ENCODE data around the gene GALNT14. TPM values are rescaled to one million over a fixed set of nuclear protein-coding genes. Genes with fewer than 3 reads are reported as not detected.

GALNT14 gene
- total RNA-seq, 1 donor from 2014 or later = 7.4 TPM

- no peak for DNase-seq (ENCODE audit: extremely low spot score, unreplicated experiment)
- Mint-ChIP-seq H3K9me3 (no peaks in the 10 kb centered on the region), H3K27ac (no peak overlapping the region), H3K27me3 (peaks cover 31% of the 10 kb centered on the region), H3K4me3 (no peak overlapping the region), H3K4me1 (ENCODE audit: unreplicated experiment) (peaks cover 13% of the 10 kb centered on the region), H3K36me3 (no peaks in the 10 kb centered on the region)
- no peak for TF ChIP-seq CTCF (conservative IDR thresholded peaks at IDR 0.05)
These were observed 62.2 kb downstream of the GALNT14 start for GRCh38 chr2:31075941-31076590.

- H3K4me1 Mint-ChIP-seq (ENCODE audit: unreplicated experiment) = peaks cover 13% of the 10 kb centered on the region
- DNase-seq (ENCODE audit: extremely low spot score, unreplicated experiment) = no peak
- no peak for TF ChIP-seq CTCF (conservative IDR thresholded peaks at IDR 0.05)
- no peaks in the 10 kb centered on the region for H3K36me3 Mint-ChIP-seq
- no peaks in the 10 kb centered on the region for H3K9me3 Mint-ChIP-seq
- H3K27ac Mint-ChIP-seq = no peak overlapping the region
- H3K4me3 Mint-ChIP-seq = no peak overlapping the region
- peaks cover 35% of the 10 kb centered on the region for H3K27me3 Mint-ChIP-seq
These were observed 62.8 kb downstream of the GALNT14 start for GRCh38 chr2:31075431-31075830.

DNA sequence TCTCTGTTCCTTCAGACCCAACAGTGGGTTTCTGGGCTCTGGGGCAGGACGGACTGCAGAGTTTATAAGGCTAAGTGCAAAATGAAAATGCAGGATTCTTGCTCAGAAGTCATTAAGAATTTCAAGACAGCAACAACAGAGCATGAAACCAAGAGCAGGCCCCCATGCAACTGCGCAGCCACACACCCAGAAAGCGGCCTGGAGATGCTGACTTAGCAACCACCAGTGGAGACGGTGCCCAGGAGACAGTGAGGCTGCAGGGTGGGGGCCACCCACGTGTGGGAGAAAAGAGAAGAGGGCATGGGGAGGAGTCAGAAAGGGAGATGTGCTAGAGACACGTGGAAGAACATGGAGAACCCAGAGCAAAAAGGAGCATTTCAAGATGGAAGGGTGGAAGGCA, 66.5 kb downstream of the GALNT14 start:
- no peak overlapping the region for H3K27ac Mint-ChIP-seq

GRCh38 chr2:31070339-31071125, 67.7 kb downstream of the GALNT14 start:
- Mint-ChIP-seq H3K27ac (no peak overlapping the region), H3K9me3 (no peaks in the 10 kb centered on the region), H3K4me3 (no peak overlapping the region), H3K36me3 (no peaks in the 10 kb centered on the region), H3K27me3 (peaks cover 38% of the 10 kb centered on the region), H3K4me1 (ENCODE audit: unreplicated experiment) (peaks cover 10% of the 10 kb centered on the region)
- TF ChIP-seq CTCF (conservative IDR thresholded peaks at IDR 0.05) = no peak
- DNase-seq (ENCODE audit: extremely low spot score, unreplicated experiment) = no peak

More for the DNA sequence above, 66.5 kb downstream of the GALNT14 start:
- peaks cover 33% of the 10 kb centered on the region for H3K27me3 Mint-ChIP-seq
- TF ChIP-seq CTCF (conservative IDR thresholded peaks at IDR 0.05) = no peak
- H3K36me3 Mint-ChIP-seq = no peaks in the 10 kb centered on the region
- no peak for DNase-seq (ENCODE audit: extremely low spot score, unreplicated experiment)
- no peak overlapping the region for H3K4me3 Mint-ChIP-seq
- H3K9me3 Mint-ChIP-seq = no peaks in the 10 kb centered on the region
- H3K4me1 Mint-ChIP-seq (ENCODE audit: unreplicated experiment) = peaks cover 13% of the 10 kb centered on the region

DNA sequence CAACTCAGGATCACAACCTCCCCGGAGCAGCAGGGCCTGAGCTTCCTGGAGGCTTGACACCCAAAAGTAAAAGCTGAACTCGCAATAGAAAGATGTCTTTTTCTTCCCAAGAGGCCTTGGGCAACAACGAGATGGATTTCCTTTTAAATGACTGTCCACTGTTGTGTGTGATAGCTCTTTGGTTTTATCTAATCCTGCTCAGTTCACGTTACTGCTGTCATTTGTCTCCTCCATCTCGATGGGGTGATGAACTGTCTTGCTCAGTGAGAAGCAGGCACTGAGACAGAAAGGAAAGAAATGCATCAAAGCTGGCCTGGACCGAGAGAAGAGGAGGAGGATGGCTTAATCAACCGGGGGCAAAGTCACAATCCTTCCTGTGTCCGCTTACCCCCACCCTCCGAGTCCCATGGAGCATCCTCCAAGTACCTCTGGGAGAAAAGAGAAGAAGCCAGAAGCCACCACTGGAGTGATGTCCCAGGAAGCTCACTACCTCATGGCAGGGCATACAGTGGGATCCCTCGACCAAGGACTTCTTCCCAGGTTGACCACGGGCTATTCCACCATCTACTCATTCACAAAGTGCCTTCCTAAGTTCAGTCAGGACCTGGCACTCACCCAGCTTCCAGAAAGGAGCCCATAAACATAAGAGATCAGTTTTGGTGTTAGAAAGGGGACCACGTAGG, 68.5 kb downstream of the GALNT14 start:
- Mint-ChIP-seq H3K36me3 (no peaks in the 10 kb centered on the region), H3K27ac (no peak overlapping the region), H3K4me3 (no peak overlapping the region), H3K27me3 (peaks cover 38% of the 10 kb centered on the region), H3K9me3 (no peaks in the 10 kb centered on the region), H3K4me1 (ENCODE audit: unreplicated experiment) (peaks cover 3% of the 10 kb centered on the region)
- no peak for DNase-seq (ENCODE audit: extremely low spot score, unreplicated experiment)
- TF ChIP-seq CTCF (conservative IDR thresholded peaks at IDR 0.05) = no peak

Data from type B pancreatic cell (in vitro differentiated cells).